Endodermal cell (in vitro differentiated cells): ENCODE measurements around the gene TXLNG. TPM values are rescaled to one million over a fixed set of nuclear protein-coding genes. Genes with fewer than 3 reads are reported as not detected.

Experiments
- DNase-seq: peaks from one replicate; pipeline ENCODE4 v3.0.0-alpha.2; 2017
- H3K27ac ChIP-seq: 2 replicates; pipeline ENCODE4 v1.5.1; 2013; ENCODE audit warnings: mild to moderate bottlenecking, low read depth, low read length, moderate library complexity
- H3K27me3 ChIP-seq: 2 replicates; pipeline ENCODE4 v1.6.1; 2013; ENCODE audit warnings: mild to moderate bottlenecking, low read length, moderate library complexity; ENCODE audit not compliant: insufficient read depth, control insufficient read depth, poor library complexity, severe bottlenecking
- H3K36me3 ChIP-seq: 2 replicates; pipeline ENCODE4 v1.7.0; 2013; ENCODE audit warnings: mild to moderate bottlenecking, low read length, moderate library complexity; ENCODE audit not compliant: control insufficient read depth, insufficient read depth
- H3K4me1 ChIP-seq: one replicate; pipeline ENCODE4 v1.7.0; 2013; ENCODE audit warnings: low read length; ENCODE audit not compliant: control insufficient read depth, insufficient read depth
- H3K4me3 ChIP-seq: 2 replicates; pipeline ENCODE4 v1.5.1; 2013; ENCODE audit warnings: mild to moderate bottlenecking, low read length, moderate library complexity
- H3K9ac ChIP-seq: 2 replicates; pipeline ENCODE4 v1.6.1; 2013; ENCODE audit warnings: mild to moderate bottlenecking, low read length, moderate library complexity; ENCODE audit not compliant: poor library complexity, severe bottlenecking; ENCODE audit errors: extremely low read depth
- H3K9me3 ChIP-seq: 2 replicates; pipeline ENCODE4 v1.6.1; 2013; ENCODE audit warnings: mild to moderate bottlenecking, low read length, moderate library complexity; ENCODE audit not compliant: control insufficient read depth
- H3K27ac Mint-ChIP-seq: 2 replicates; pipeline ENCODE4 v1.8.0; 2020; ENCODE audit warnings: mixed read lengths
- H3K27me3 Mint-ChIP-seq: 2 replicates; pipeline ENCODE4 v1.8.0; 2021; ENCODE audit warnings: mild to moderate bottlenecking, mixed read lengths; ENCODE audit not compliant: insufficient read depth
- H3K36me3 Mint-ChIP-seq: 2 replicates; pipeline ENCODE4 v1.8.0; 2020; ENCODE audit warnings: low read depth, mixed read lengths
- H3K4me1 Mint-ChIP-seq: 2 replicates; pipeline ENCODE4 v1.8.0; 2020; ENCODE audit warnings: mixed read lengths
- H3K4me3 Mint-ChIP-seq: 2 replicates; pipeline ENCODE4 v1.8.0; 2020; ENCODE audit warnings: mild to moderate bottlenecking, moderate library complexity, mixed read lengths
- H3K9me3 Mint-ChIP-seq: 2 replicates; pipeline ENCODE4 v1.8.0; 2020; ENCODE audit warnings: mild to moderate bottlenecking, mixed read lengths
- CTCF ChIP-seq: fragments of 200-600 bp; sonication (generic); conservative IDR thresholded peaks from 2 replicates; pipeline ENCODE4 v1.5.0; 2021; ENCODE audit warnings: antibody characterized with exemption, mild to moderate bottlenecking
- WGBS, 2 experiments: methylation state at CpG; one replicate each; pipeline versions ENCODE4 v1.1.5 to v1.1.7; 2013; ENCODE audit warnings: missing lambda C conversion rate in 2 of 2, mixed read lengths in 1 of 2; ENCODE audit not compliant: insufficient coverage in 1 of 2, insufficient read length in 1 of 2; 5-methylcytosine and 5-hydroxymethylcytosine counted together
- total RNA-seq, 2 donors: library from RNA; stranded (reverse); fragmentation: NEBNext Ultra II Directional in 1 of 2; extraction: Animal tissue kit (Norgen Biotek cat#: 25700) in 1 of 2; gene quantifications; 2 replicates in 1 of 2; 3 replicates in 1 of 2; pipeline ENCODE4 v1.2.1, GENCODE V29; 2021

TXLNG gene
- total RNA-seq, 2 donors from 2014 or later: 13.8 to 31.0 TPM

GRCh38 chrX:16870862-16871815, 84.9 kb downstream of the TXLNG start:
- peak overlapping the region; percentile 96 for H3K4me3 Mint-ChIP-seq
- Histone ChIP-seq H3K9ac (peak overlapping the region; percentile 51), H3K27ac (peak overlapping the region; percentile 84), H3K4me1 (no peaks in the 10 kb centered on the region), H3K9me3 (no peaks in the 10 kb centered on the region), H3K4me3 (peak overlapping the region; percentile 78), H3K27me3 (no peaks in the 10 kb centered on the region), H3K36me3 (peaks cover 8% of the 10 kb centered on the region)
- DNase-seq: peak; percentile 88
- peaks cover 52% of the 10 kb centered on the region for H3K4me1 Mint-ChIP-seq
- no peaks in the 10 kb centered on the region for H3K9me3 Mint-ChIP-seq
- TF ChIP-seq CTCF: no peak
- WGBS, 2 experiments: 5 to 13% methylated on average over 3 to 38 of the region's 41 CpGs
- peak overlapping the region; percentile 98 for H3K27ac Mint-ChIP-seq
- H3K36me3 Mint-ChIP-seq: peaks cover 25% of the 10 kb centered on the region
- H3K27me3 Mint-ChIP-seq: peaks cover 17% of the 10 kb centered on the region

GRCh38 chrX:16873106-16873505, 86.8 kb downstream of the TXLNG start:
- no peak overlapping the region for H3K27ac Mint-ChIP-seq
- Histone ChIP-seq H3K9ac (no peak overlapping the region), H3K27me3 (no peaks in the 10 kb centered on the region), H3K36me3 (no peaks in the 10 kb centered on the region), H3K4me3 (no peak overlapping the region), H3K27ac (no peak overlapping the region), H3K4me1 (no peaks in the 10 kb centered on the region), H3K9me3 (no peaks in the 10 kb centered on the region)
- peaks cover 17% of the 10 kb centered on the region for H3K27me3 Mint-ChIP-seq
- TF ChIP-seq CTCF: no peak
- H3K4me1 Mint-ChIP-seq: peaks cover 55% of the 10 kb centered on the region
- 95% methylated on average over 8 of the region's 8 CpGs; no CpG with 5 or more reads in 1 of the 2 experiments for WGBS, 2 experiments
- H3K9me3 Mint-ChIP-seq: no peaks in the 10 kb centered on the region
- DNase-seq: no peak
- H3K4me3 Mint-ChIP-seq: no peak overlapping the region
- peaks cover 10% of the 10 kb centered on the region for H3K36me3 Mint-ChIP-seq

GRCh38 chrX:16874458-16875095, 88.3 kb downstream of the TXLNG start:
- Histone ChIP-seq H3K27me3 (no peaks in the 10 kb centered on the region), H3K9me3 (no peaks in the 10 kb centered on the region), H3K36me3 (no peaks in the 10 kb centered on the region), H3K4me3 (no peak overlapping the region), H3K27ac (no peak overlapping the region), H3K4me1 (no peaks in the 10 kb centered on the region), H3K9ac (no peak overlapping the region)
- Mint-ChIP-seq H3K4me3 (no peak overlapping the region), H3K36me3 (no peaks in the 10 kb centered on the region), H3K9me3 (no peaks in the 10 kb centered on the region), H3K27me3 (peaks cover 16% of the 10 kb centered on the region), H3K27ac (no peak overlapping the region), H3K4me1 (peaks cover 44% of the 10 kb centered on the region)
- TF ChIP-seq CTCF: no peak
- WGBS, 2 experiments: 95 to 100% methylated on average over 1 to 2 of the region's 5 CpGs
- no peak for DNase-seq
